Cortex of kidney (tissue), 1 donor: ENCODE results near the gene TM4SF20.

Experiments used
- DNase-seq: peaks from one replicate; lab custom pipeline; 2025; lab: John Stamatoyannopoulos, UW

TM4SF20 gene

GRCh38 chr2:227320305-227321094 lies 58.6 kb downstream of the TM4SF20 start:
- no peak for DNase-seq

- DNase-seq = no peak
These were observed 61.3 kb downstream of the TM4SF20 start for GRCh38 chr2:227317834-227318233.

- DNase-seq = no peak
These were observed 65.8 kb downstream of the TM4SF20 start for GRCh38 chr2:227313310-227313709.

- no peak for DNase-seq
These were observed 66.5 kb downstream of the TM4SF20 start for GRCh38 chr2:227312579-227312978.
